GM11168 (cell line): ENCODE measurements around the gene ARHGDIG.
"Not testable (repeated sequence)": the region's sequence is repeated elsewhere in the genome, so short reads cannot be mapped to it uniquely, and the experiment has no call there.

ENCODE experiments used
- in situ Hi-C: fragments of 300-500 bp; cut with MboI; formaldehyde crosslinking; loops from one replicate; pipeline ENCODE4 v1.12.0; 2022; ENCODE audit warnings: low sequenced_read_pairs; ENCODE audit not compliant: unreplicated experiment

Gene ARHGDIG

GRCh38 chr16:280552-280951 is at the start of gene ARHGDIG:
Gene ARHGDIG, plus strand, starts transcription at chr16:280591. Its CDS starts 90 bp downstream, at chr16:280681.
- in situ Hi-C loops, result no loop called here

- in situ Hi-C loops, result no loop called here
These were observed 49.4 kb upstream of the ARHGDIG start for GRCh38 chr16:230949-231348.

DNA sequence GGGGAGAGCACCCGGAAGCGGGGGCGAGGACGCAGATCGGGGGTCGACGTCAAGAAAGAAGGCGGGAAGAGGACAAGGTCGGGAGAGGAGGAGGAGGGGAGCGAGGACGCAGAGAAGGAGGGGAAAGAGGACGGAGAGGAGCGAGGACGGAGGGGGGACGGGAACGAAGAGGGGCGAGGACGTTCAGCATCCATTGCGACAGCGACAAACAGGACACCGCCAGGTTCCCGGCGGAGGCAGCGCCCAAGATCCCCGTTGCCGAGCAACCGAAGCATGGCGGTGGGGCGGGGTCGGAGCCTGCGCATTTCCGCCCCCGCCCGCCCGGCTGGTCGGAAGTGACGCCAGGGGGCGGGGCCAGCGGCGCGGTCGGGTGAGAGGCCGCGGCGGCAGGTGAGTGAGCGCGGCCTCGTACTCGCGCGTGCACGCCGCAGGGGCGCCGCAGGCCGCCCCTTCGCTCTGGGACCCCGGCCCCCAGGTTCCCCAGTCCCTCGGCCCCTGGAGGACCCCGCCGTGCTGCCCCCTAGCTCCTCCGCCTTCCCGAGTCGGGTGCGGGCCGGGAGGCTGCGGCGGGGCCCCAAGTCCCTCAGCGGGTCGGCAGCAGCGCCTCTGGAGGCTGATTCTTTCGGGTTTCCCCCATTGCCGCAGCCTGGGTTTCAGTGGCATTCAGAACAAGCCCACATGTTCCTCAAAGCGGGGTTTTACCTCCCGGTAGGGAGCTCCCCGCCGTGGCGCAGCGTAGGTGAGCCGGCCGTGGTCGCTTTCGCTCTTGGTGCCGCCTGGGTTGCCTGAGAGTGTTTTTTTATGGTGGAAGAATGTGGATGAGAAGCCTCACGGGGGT is 45.7 kb upstream of the ARHGDIG start, which contains the start of gene FAM234A:
FAM234A (plus strand) TSS at position 354 of the 838 bp plus-strand sequence. CDS start 19,593 bp downstream, outside the sequence.
- in situ Hi-C loops, result no loop called here

- in situ Hi-C loops, result no loop called here
These were observed 40.5 kb upstream of the ARHGDIG start for GRCh38 chr16:239948-240277.

- in situ Hi-C loops, result no loop called here
These were observed 39.8 kb upstream of the ARHGDIG start for GRCh38 chr16:240559-240958.

GRCh38 chr16:242281-242680 is 38.1 kb upstream of the ARHGDIG start:
- in situ Hi-C loops, result no loop called here

GRCh38 chr16:243348-243747 is 37.0 kb upstream of the ARHGDIG start:
- in situ Hi-C loops, result no loop called here

DNA sequence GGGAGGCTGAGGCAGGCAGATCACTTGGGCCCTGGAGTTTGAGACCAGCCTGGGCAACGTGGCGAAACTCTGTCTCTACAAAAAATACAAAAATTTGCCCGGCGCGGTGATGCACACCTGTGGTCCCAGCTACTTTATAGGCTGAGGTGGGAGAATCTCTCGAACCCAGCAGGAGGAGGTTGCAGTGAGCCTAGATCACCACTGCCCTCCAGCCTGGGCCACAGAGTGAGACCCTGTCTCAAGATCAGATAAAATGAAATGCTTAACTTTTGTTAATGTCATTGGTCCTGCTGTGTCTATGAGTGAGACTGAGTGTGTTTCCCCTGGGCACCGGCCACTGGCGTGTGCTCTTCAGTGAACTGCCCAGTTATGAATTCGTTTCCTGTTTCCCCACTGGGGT is 35.3 kb upstream of the ARHGDIG start:
- in situ Hi-C loops, result no loop called here

DNA sequence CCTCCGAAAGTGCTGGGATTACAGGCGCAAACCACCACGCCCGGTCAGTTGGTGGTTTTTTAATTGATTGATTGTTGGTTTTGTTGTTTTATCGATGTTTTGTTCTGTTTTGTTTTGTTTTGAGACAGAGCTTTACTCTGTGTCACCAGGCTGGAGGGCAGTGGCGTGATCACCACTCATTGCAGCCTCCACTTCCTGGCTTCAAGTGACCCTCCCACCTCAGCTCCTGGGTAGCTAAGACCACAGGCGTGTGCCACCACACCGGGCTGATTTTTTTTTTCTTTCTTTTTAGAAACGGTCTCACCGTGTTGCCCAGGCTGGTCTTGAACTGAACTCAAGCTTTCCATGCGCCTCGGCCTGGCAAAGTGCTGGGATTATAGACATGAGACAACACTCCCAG is 33.4 kb upstream of the ARHGDIG start:
- in situ Hi-C loops, result no loop called here

DNA sequence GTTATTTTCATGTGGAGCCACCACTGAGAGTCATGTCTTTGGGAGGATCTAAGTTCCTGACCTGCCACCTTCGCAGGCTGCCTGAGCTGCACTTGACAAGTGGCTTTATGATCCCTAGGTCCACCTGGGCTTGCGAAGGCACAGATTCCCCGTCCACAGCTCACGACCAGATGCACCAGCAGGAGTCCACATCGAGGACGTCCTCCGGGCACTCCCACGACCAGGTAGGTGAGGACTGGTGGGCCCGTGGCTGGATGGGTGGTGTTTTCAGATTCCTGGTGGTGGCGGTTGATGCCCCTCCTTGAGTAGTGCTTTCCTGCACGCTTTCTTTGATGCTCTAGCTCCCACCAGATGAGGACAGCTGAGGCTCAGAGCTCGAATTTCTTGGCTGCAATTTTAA is 31.0 kb upstream of the ARHGDIG start:
- in situ Hi-C loops, result no loop called here

- in situ Hi-C loops, result no loop called here
These were observed 27.7 kb upstream of the ARHGDIG start for GRCh38 chr16:252366-253337.

GRCh38 chr16:253833-254232 is 26.6 kb upstream of the ARHGDIG start:
- in situ Hi-C loops, result no loop called here

DNA sequence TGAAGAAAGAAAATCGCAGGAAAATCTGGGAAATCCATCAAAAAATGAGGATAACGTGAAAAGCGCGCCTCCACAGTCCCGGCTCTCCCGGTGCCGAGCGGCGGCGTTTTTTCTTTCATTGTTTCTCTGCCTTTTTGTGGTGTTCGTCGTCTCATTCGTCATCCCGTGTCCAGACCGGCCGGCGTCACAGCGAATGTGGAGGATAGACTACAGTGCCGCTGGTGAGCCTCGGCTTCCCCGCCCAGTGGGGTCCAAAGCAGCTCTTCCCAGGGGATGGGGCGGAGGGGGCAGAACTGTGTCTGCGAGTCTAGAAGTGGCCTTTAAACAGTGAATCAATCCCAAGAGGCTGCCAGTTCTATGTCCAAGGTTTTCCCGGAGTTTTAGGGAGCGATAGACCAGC is 25.9 kb upstream of the ARHGDIG start:
- in situ Hi-C loops, result no loop called here

GRCh38 chr16:255183-255582 is 25.2 kb upstream of the ARHGDIG start:
- in situ Hi-C loops, result no loop called here

GRCh38 chr16:258091-258490 is 22.3 kb upstream of the ARHGDIG start:
- in situ Hi-C loops, result not testable (repeated sequence)

GRCh38 chr16:259226-259625 is 21.2 kb upstream of the ARHGDIG start:
- in situ Hi-C loops, result no loop called here

DNA sequence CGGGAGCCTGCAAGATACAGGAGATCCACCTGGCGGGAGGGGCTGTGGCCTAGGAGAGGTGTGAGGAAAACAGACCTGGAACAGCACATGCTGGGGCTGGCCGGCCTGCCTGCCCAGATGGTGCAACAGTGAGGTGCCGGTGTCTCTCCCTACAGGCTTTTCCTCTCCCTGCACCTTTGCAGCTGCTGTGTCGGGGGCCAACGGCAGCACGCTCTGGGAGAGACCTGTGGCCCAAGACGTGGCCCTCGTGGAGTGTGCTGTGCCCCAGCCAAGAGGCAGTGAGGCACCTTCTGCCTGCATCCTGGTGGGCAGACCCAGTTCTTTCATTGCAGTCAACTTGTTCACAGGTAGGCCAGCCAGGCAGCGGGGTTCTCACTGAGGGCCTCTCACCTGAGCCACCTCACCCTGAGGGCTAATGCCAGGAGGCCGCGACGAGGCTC is 20.6 kb upstream of the ARHGDIG start:
- in situ Hi-C loops, result no loop called here

DNA sequence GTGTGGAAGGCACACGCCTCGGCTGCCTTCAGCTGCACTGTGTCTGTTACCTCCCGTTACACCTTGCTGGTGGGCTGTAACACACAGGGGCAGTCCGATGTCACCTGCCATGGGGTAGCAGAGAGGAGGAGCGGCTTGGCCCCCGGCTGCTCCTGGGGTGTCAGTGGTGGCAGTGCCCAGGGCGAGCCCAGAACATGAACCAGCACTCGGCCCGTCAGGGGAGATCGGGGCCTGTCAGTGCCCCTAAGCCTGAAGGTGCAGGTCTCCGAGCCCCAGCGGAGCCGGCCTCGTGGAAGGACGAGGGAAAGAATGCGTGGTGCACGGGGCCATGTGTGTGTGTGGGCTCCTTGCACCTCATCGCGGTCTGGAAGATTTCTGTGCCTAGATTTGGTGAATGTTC is 20.1 kb upstream of the ARHGDIG start:
- in situ Hi-C loops, result no loop called here

DNA sequence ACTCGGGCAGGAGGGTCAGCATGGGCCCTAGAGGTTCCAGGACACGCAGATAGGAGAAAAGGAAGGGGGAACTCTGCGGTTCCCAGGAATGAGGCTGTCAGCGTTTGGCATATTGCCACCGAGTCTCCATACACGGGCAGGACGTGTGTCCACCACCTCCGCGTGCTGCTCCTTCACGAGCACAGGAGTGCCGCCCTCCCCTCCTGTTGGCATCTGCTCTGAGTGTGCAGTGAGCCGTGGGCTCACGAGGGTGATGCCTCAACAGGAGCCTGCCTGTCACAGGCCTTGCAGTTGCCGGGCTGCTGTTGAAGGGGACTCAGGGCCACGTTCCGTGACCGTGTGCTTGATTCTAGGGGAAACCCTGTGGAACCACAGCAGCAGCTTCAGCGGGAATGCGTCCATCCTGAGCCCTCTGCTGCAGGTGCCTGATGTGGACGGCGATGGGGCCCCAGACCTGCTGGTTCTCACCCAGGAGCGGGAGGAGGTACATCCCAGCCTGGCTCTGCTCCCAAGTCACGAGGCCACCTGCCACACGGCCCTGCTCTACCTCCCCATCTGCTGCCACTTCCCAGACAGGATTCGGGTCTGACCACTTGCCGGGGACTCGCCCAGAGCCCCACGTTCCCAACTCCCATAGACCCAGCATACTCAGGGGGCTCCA is 19.2 kb upstream of the ARHGDIG start:
- in situ Hi-C loops, result no loop called here

GRCh38 chr16:262121-262745 is 18.2 kb upstream of the ARHGDIG start:
- in situ Hi-C loops, result no loop called here
